A673 (cell line): Measurements from ENCODE around the gene ZNF638.

Experiments
- EZH2 ChIP-seq: fragments of 200-600 bp; sonication (generic); IDR thresholded peaks from 2 replicates; pipeline ENCODE4 v1.6.1; 2017; ENCODE audit warnings: borderline replicate concordance, low read depth, mild to moderate bottlenecking, mixed read lengths, antibody characterized with exemption, low read length; ENCODE audit not compliant: poor library complexity, severe bottlenecking
- TF ChIP-seq, protein P1 (sequence below): fragments of 300-800, 200-600 bp; sonication (generic); conservative IDR thresholded peaks from 2 replicates; pipeline ENCODE4 v1.5.1; 2017; ENCODE audit warnings: low read depth, mild to moderate bottlenecking, antibody characterized with exemption, low read length, moderate library complexity, mixed read lengths

DNA sequence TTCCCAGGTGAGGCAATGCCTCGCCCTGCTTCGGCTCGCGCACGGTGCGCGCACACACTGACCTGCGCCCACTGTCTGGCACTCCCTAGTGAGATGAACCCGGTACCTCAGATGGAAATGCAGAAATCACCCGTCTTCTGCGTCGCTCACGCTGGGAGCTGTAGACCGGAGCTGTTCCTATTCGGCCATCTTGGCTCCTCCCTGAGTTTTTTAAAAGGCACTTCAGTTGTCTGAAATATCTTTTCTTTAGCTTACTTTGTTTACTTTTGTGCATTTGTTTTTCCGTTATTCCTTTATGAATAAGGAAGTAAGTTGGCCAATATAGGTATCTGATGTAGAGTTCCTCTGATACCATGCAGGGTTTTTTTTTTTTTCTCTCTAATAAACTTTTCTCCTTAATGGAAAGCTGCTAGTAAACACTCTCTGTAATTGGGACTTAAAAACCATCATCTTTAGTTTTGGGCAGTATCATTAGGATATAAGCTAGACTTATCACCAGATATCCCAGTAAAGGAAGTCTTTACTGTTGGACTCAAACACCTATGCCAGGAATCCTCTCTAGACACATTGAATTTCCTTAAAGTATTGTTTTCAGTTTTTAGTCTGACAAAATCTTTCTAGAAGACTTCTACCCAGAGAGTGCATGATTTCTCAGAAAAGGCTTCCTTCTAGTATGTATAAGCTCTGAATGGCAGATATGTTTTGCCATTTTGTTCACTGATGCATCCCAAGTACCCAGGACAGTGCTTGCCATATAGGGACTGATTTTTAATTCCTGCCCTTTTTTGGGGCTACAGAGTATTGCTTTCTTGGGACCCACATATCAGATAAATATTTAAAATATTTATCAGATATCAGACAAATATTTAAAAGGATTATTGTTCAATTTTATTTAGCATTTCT lies 86.0 kb downstream of the ZNF638 start:
- TF ChIP-seq, protein P1, sequence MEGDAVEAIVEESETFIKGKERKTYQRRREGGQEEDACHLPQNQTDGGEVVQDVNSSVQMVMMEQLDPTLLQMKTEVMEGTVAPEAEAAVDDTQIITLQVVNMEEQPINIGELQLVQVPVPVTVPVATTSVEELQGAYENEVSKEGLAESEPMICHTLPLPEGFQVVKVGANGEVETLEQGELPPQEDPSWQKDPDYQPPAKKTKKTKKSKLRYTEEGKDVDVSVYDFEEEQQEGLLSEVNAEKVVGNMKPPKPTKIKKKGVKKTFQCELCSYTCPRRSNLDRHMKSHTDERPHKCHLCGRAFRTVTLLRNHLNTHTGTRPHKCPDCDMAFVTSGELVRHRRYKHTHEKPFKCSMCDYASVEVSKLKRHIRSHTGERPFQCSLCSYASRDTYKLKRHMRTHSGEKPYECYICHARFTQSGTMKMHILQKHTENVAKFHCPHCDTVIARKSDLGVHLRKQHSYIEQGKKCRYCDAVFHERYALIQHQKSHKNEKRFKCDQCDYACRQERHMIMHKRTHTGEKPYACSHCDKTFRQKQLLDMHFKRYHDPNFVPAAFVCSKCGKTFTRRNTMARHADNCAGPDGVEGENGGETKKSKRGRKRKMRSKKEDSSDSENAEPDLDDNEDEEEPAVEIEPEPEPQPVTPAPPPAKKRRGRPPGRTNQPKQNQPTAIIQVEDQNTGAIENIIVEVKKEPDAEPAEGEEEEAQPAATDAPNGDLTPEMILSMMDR = no peak
- TF ChIP-seq EZH2 = no peak
